Body of pancreas (tissue), 4 donors: ENCODE measurements around the gene SLAMF9. TPM values are rescaled to one million over a fixed set of nuclear protein-coding genes. Genes with fewer than 3 reads are reported as not detected.
A peak's percentile ranks its signal among the peaks of the same experiment; 100 is the strongest.

Experiments
- ATAC-seq: fragments of 150-250 bp; one replicate; pipeline ENCODE4 v1.9.1; 2016
- DNase-seq, 4 donors: peaks; one replicate each; pipeline ENCODE4 v3.0.0-alpha.2; 2019
- H3K27ac ChIP-seq, 4 donors: fragments of 200-600 bp; sonication (generic); 1 replicate in 3 of 4; 2 replicates in 1 of 4; pipeline versions ENCODE4 v1.5.1 to v1.6.1; 2016 to 2019; ENCODE audit warnings: mild to moderate bottlenecking in 1 of 4, mixed read lengths in 1 of 4, moderate library complexity in 1 of 4
- H3K27me3 ChIP-seq, 2 donors: fragments of 200-600 bp; sonication (generic); one replicate each; pipeline ENCODE4 v1.6.0; 2016; ENCODE audit warnings: mild to moderate bottlenecking in 1 of 2
- H3K36me3 ChIP-seq, 2 donors: fragments of 200-600 bp; sonication (generic); replicated peaks in 1 of 2; 2 replicates each; pipeline ENCODE4 v1.5.1; 2016; ENCODE audit warnings: low read depth in 2 of 2; ENCODE audit not compliant: insufficient read depth in 1 of 2
- H3K4me1 ChIP-seq: fragments of 200-600 bp; sonication (generic); one replicate; pipeline ENCODE4 v1.6.0; 2016
- H3K4me3 ChIP-seq, 2 donors: fragments of 200-600 bp; sonication (generic); 1 replicate in 1 of 2; 2 replicates in 1 of 2; pipeline ENCODE4 v1.5.1; 2016 to 2019
- H3K9me3 ChIP-seq, 3 donors: fragments of 200-600 bp; sonication (generic); 1 replicate in 2 of 3; 2 replicates in 1 of 3; pipeline ENCODE4 v1.5.1; 2016
- CTCF ChIP-seq, 7 experiments: fragments of 450-650 bp in 4 of 7; fragments of 200-600 bp in 3 of 7; sonication (generic) in 3 of 7; IDR thresholded peaks; one replicate each; pipeline ENCODE4 v1.5.1; 2016 to 2019; ENCODE audit warnings: antibody characterized with exemption in 7 of 7
- POLR2A ChIP-seq, 3 donors: fragments of 450-650 bp; IDR thresholded peaks; one replicate each; pipeline ENCODE4 v1.6.1; 2016; ENCODE audit warnings: antibody characterized with exemption in 3 of 3, mild to moderate bottlenecking in 2 of 3
- WGBS, 2 donors: methylation state at CpG; one replicate each; pipeline ENCODE4 v1.1.5; 2017; 5-methylcytosine and 5-hydroxymethylcytosine counted together
- intact Hi-C: fragments of 100-400 bp; cut with DNase I; formaldehyde crosslinking; loops from one replicate; pipeline ENCODE4 v1.15.1; 2023
- total RNA-seq, 2 donors: library from RNA; depleted of rRNA; stranded (reverse); fragments of >200 nt; gene quantifications; one replicate each; pipeline ENCODE4 v1.1.0, GENCODE V29; 2016

The SLAMF9 gene
- total RNA-seq, 2 donors from 2014 or later, result not detected

- H3K36me3 ChIP-seq, result no peaks in the 10 kb centered on the region
- no peaks in the 10 kb centered on the region for H3K4me1 ChIP-seq
- ATAC-seq (no peak), DNase-seq (no peak)
- H3K27ac ChIP-seq, result no peak overlapping the region
- H3K9me3 ChIP-seq, result no peaks in the 10 kb centered on the region
- intact Hi-C loops, result no loop called here
- 72 to 76% methylated on average over 2 of the region's 2 CpGs for WGBS, 2 donors
- no peaks in the 10 kb centered on the region for H3K27me3 ChIP-seq
- H3K4me3 ChIP-seq, result no peak overlapping the region
- TF ChIP-seq POLR2A (IDR thresholded peaks at IDR 0.05) (no peak), CTCF (IDR thresholded peaks at IDR 0.05) (no peak)
Measured at GRCh38 chr1:159994896-159995295, 40.9 kb upstream of the SLAMF9 start.

- Histone ChIP-seq H3K9me3 (no peaks in the 10 kb centered on the region), H3K4me1 (no peaks in the 10 kb centered on the region), H3K27ac (no peak overlapping the region), H3K27me3 (no peaks in the 10 kb centered on the region), H3K4me3 (no peak overlapping the region), H3K36me3 (no peaks in the 10 kb centered on the region)
- DNase-seq (peak in 1 of 4 donors; percentile 27), ATAC-seq (no peak)
- no peak for TF ChIP-seq POLR2A (IDR thresholded peaks at IDR 0.05)
- TF ChIP-seq CTCF (IDR thresholded peaks at IDR 0.05), result no peak
- intact Hi-C loops, result no loop called here
- WGBS, 2 donors, result 47 to 72% methylated on average over 2 of the region's 2 CpGs
Measured at GRCh38 chr1:159993911-159994310, 39.9 kb upstream of the SLAMF9 start.

- Histone ChIP-seq H3K27me3 (no peaks in the 10 kb centered on the region), H3K36me3 (no peaks in the 10 kb centered on the region), H3K27ac (no peak overlapping the region), H3K4me3 (no peak overlapping the region), H3K9me3 (no peaks in the 10 kb centered on the region), H3K4me1 (no peaks in the 10 kb centered on the region)
- TF ChIP-seq CTCF (IDR thresholded peaks at IDR 0.05), result no peak
- TF ChIP-seq POLR2A (IDR thresholded peaks at IDR 0.05), result no peak
- intact Hi-C loops, result no loop called here
- no peak for ATAC-seq
- WGBS, 2 donors, result 83 to 89% methylated on average over 1 of the region's 1 CpG
- DNase-seq, result no peak
Measured at GRCh38 chr1:159992161-159992560, 38.1 kb upstream of the SLAMF9 start.

GRCh38 chr1:159991513-159991912 is 37.5 kb upstream of the SLAMF9 start:
- Histone ChIP-seq H3K4me1 (no peaks in the 10 kb centered on the region), H3K36me3 (no peaks in the 10 kb centered on the region), H3K27me3 (no peaks in the 10 kb centered on the region), H3K4me3 (no peak overlapping the region), H3K9me3 (no peaks in the 10 kb centered on the region), H3K27ac (no peak overlapping the region)
- ATAC-seq, result peak; percentile 35
- WGBS, 2 donors, result 67 to 72% methylated on average over 4 of the region's 4 CpGs
- TF ChIP-seq CTCF (IDR thresholded peaks at IDR 0.05), result no peak
- TF ChIP-seq POLR2A (IDR thresholded peaks at IDR 0.05), result no peak
- peak in 1 of 4 donors; percentile 16 for DNase-seq
- intact Hi-C loops, result no loop called here

GRCh38 chr1:159990005-159990404 is 36.0 kb upstream of the SLAMF9 start:
- Histone ChIP-seq H3K27me3 (no peaks in the 10 kb centered on the region), H3K27ac (no peak overlapping the region), H3K4me3 (no peak overlapping the region), H3K36me3 (no peaks in the 10 kb centered on the region), H3K4me1 (no peaks in the 10 kb centered on the region), H3K9me3 (no peaks in the 10 kb centered on the region)
- no peak for DNase-seq
- TF ChIP-seq POLR2A (IDR thresholded peaks at IDR 0.05) (no peak), CTCF (IDR thresholded peaks at IDR 0.05) (no peak)
- 78 to 84% methylated on average over 5 of the region's 5 CpGs for WGBS, 2 donors
- ATAC-seq, result no peak
- intact Hi-C loops, result no loop called here
